ENCODE data around the gene USP49. TPM values are rescaled to one million over a fixed set of nuclear protein-coding genes. Genes with fewer than 3 reads are reported as not detected.

Gene USP49
- total RNA-seq, 2 experiments from 2014 or later = 9.0 to 17.8 TPM

- Histone ChIP-seq H3K79me2 (ENCODE audit: insufficient read depth, low read depth, low read length) (no peaks in the 10 kb centered on the region), H3K36me3 (ENCODE audit: insufficient read depth, low read length) (no peaks in the 10 kb centered on the region), H3K4me1 (ENCODE audit: insufficient read depth, low read length, poor library complexity, severe bottlenecking) (peaks cover 9% of the 10 kb centered on the region), H3K9me3 (ENCODE audit: low read length) (no peaks in the 10 kb centered on the region), H2AFZ (ENCODE audit: low read length) (no peak overlapping the region), H3K9me2 (ENCODE audit: insufficient read depth, low read length) (no peaks in the 10 kb centered on the region), H3K4me3 (ENCODE audit: low read depth, low read length, poor library complexity, severe bottlenecking) (no peak overlapping the region), H3K4me2 (ENCODE audit: low read length) (no peak overlapping the region), H3K27ac (ENCODE audit: low read depth, low read length, poor library complexity, severe bottlenecking) (no peak overlapping the region), H4K20me1 (ENCODE audit: insufficient read depth, low read length) (no peaks in the 10 kb centered on the region)
- intact Hi-C loops (cut with micrococcal nuclease; ENCODE audit: unreplicated experiment) = no loop called here
- BruUV-seq (replicated peaks) = no TSS peak
- CTCF ChIA-PET (ENCODE audit: unreplicated experiment) = no interaction called here
- no peak for DNase-seq (ENCODE audit: low spot score)
- TF ChIP-seq CTCF (conservative IDR thresholded peaks at IDR 0.05; ENCODE audit: low read length) (no peak), EZH2phosphoT487 (IDR thresholded peaks at IDR 0.05; ENCODE audit: borderline replicate concordance, low read depth, low read length) (no peak)
- POLR2A ChIA-PET = no interaction called here
Measured at GRCh38 chr6:41740366-41741162, 154.6 kb downstream of the USP49 start.

Small RNA genes within 50 kb of the gene (small RNA-seq; reads per million reads assigned to genes)
- gene AL365205.2 = not detected
- gene AL365205.3 = not detected
- gene RF00019 = not detected
- gene RF00393 = not detected

Other genes starting within 250 kb of the USP49 start
- 25.3 and 36.8 TPM in 2 replicates for gene TFEB, start 159.8 kb downstream of the USP49 start, total RNA-seq (2014; rRNA removed; shearing (Covaris generic))
- 48.6 and 60.0 TPM in 2 replicates for gene TFEB, start 159.8 kb downstream of the USP49 start, total RNA-seq (2022)
- not detected in 2 replicates for gene PGC, start 148.0 kb downstream of the USP49 start, total RNA-seq (2014; rRNA removed; shearing (Covaris generic))
- gene PGC, start 148.0 kb downstream of the USP49 start, total RNA-seq (2022) = not detected in 2 replicates
- 5.6 and 8.2 TPM in 2 replicates for gene FRS3, start 115.5 kb downstream of the USP49 start, total RNA-seq (2014; rRNA removed; shearing (Covaris generic))
- 7.9 and 8.7 TPM in 2 replicates for gene FRS3, start 115.5 kb downstream of the USP49 start, total RNA-seq (2022)
- 0.93 and 1.8 TPM in 2 replicates for gene PRICKLE4, start 114.6 kb downstream of the USP49 start, total RNA-seq (2014; rRNA removed; shearing (Covaris generic))
- 1.2 and 2.6 TPM in 2 replicates for gene PRICKLE4, start 114.6 kb downstream of the USP49 start, total RNA-seq (2022)
- gene TOMM6, start 107.7 kb downstream of the USP49 start, total RNA-seq (2014; rRNA removed; shearing (Covaris generic)) = 84.9 and 131 TPM in 2 replicates
- 213 and 277 TPM in 2 replicates for gene TOMM6, start 107.7 kb downstream of the USP49 start, total RNA-seq (2022)
- 27.7 and 30.7 TPM in 2 replicates for gene MED20, start 25.8 kb upstream of the USP49 start, total RNA-seq (2014; rRNA removed; shearing (Covaris generic))
- gene MED20, start 25.8 kb upstream of the USP49 start, total RNA-seq (2022) = 33.2 and 35.2 TPM in 2 replicates
- 36.1 and 41.9 TPM in 2 replicates for gene BYSL, start 26.1 kb upstream of the USP49 start, total RNA-seq (2014; rRNA removed; shearing (Covaris generic))
- gene BYSL, start 26.1 kb upstream of the USP49 start, total RNA-seq (2022) = 43.7 and 54.5 TPM in 2 replicates
- 229 and 319 TPM in 2 replicates for gene CCND3, start 46.4 kb upstream of the USP49 start, total RNA-seq (2014; rRNA removed; shearing (Covaris generic))
- 244 and 303 TPM in 2 replicates for gene CCND3, start 46.4 kb upstream of the USP49 start, total RNA-seq (2022)
- 33.2 and 35.1 TPM in 2 replicates for gene TAF8, start 155.1 kb upstream of the USP49 start, total RNA-seq (2014; rRNA removed; shearing (Covaris generic))
- 47.8 and 56.0 TPM in 2 replicates for gene TAF8, start 155.1 kb upstream of the USP49 start, total RNA-seq (2022)
- gene C6orf132, start 247.2 kb upstream of the USP49 start, total RNA-seq (2014; rRNA removed; shearing (Covaris generic)) = 0.03 TPM in 2 replicates
- gene C6orf132, start 247.2 kb upstream of the USP49 start, total RNA-seq (2022) = not detected in 2 replicates

All from OCI-LY7 (cell line).